Right cardiac atrium (tissue), 5 donors: Measurements from ENCODE around the gene AJUBA. TPM values are rescaled to one million over a fixed set of nuclear protein-coding genes. Genes with fewer than 3 reads are reported as not detected.
"Not testable (repeated sequence)": the region's sequence is repeated elsewhere in the genome, so short reads cannot be mapped to it uniquely, and the experiment has no call there.

Source experiments
- ATAC-seq, 2 donors: fragments of 200-7000 bp; cut with Tn5 transposase; one replicate each; pipeline versions ENCODE4 v1.8.0 to v1.9.1; 2020; ENCODE audit warnings: moderate library complexity in 2 of 2, mild to moderate bottlenecking in 1 of 2
- DNase-seq, 3 donors: peaks; one replicate each; pipeline ENCODE4 v3.0.0-alpha.2; 2020
- H3K27ac ChIP-seq: one replicate; pipeline ENCODE4 v1.5.1; 2013; ENCODE audit warnings: mild to moderate bottlenecking, low read length, control low read depth, moderate library complexity
- H3K27me3 ChIP-seq: one replicate; pipeline ENCODE4 v1.6.1; 2013; ENCODE audit not compliant: control insufficient read depth, insufficient read depth
- H3K4me1 ChIP-seq: one replicate; pipeline ENCODE4 v1.6.1; 2013; ENCODE audit warnings: low read length; ENCODE audit not compliant: control insufficient read depth, insufficient read depth
- H3K4me3 ChIP-seq: one replicate; pipeline ENCODE4 v1.5.1; 2013; ENCODE audit warnings: low read length, control low read depth
- H3K9me3 ChIP-seq: one replicate; pipeline ENCODE4 v1.6.1; 2013; ENCODE audit warnings: low read length; ENCODE audit not compliant: control insufficient read depth
- WGBS: extraction: QIAGEN DNeasy Blood & Tissue Kit; methylation state at CpG from one replicate; pipeline ENCODE4 v1.1.7; 2013; 5-methylcytosine and 5-hydroxymethylcytosine counted together
- intact Hi-C, 4 donors: fragments of 100-400 bp; cut with DNase I; formaldehyde crosslinking; loops; one replicate each; pipeline versions ENCODE4 v1.11.0 to v1.14.0; 2022 to 2023
- polyA plus RNA-seq: library from polyadenylated mRNA; stranded (reverse); fragments of 200-250 nt; gene quantifications from one replicate; pipeline ENCODE4 v1.2.3, GENCODE V29; 2013
- total RNA-seq, 4 donors: library from RNA; stranded (reverse); fragmentation: NEBNext Ultra II Directional; extraction: Animal tissue kit (Norgen Biotek cat#: 25700); gene quantifications; one replicate each; pipeline ENCODE4 v1.2.1, GENCODE V29; 2021
- donor health status: healthy with polysubstance abuse.
- donor health status: DM: no; HTN: yes; CAD: no.
- donor health status: DM: no; HTN: no; CAD: no.
- donor health status: DM: no; HTN: yes; CAD: no; lungs with severe emphysema.
- donor health status: DM: yes; HTN: yes; CAD: no.

Gene AJUBA
- total and polyA plus RNA-seq, 5 donors = 4.8 to 6.9 (median 6.4) TPM

- DNase-seq, H3K27ac ChIP-seq, H3K9me3 ChIP-seq, H3K4me1 ChIP-seq, H3K4me3 ChIP-seq, intact Hi-C loops, ATAC-seq, H3K27me3 ChIP-seq: not testable (repeated sequence)
- 64% methylated on average over 15 of the region's 15 CpGs for WGBS
Observed at GRCh38 chr14:22965916-22966782, 16.2 kb downstream of the AJUBA start.

- H3K27ac ChIP-seq = no peak overlapping the region
- intact Hi-C loops = no loop called here
- no peaks in the 10 kb centered on the region for H3K9me3 ChIP-seq
- no peak for ATAC-seq
- no peaks in the 10 kb centered on the region for H3K4me1 ChIP-seq
- 91% methylated on average over 6 of the region's 6 CpGs for WGBS
- H3K27me3 ChIP-seq = no peaks in the 10 kb centered on the region
- DNase-seq = no peak
- H3K4me3 ChIP-seq = no peak overlapping the region
Observed at GRCh38 chr14:22962061-22962676, 20.2 kb downstream of the AJUBA start.

- no peaks in the 10 kb centered on the region for H3K27me3 ChIP-seq
- H3K4me1 ChIP-seq = peaks cover 4% of the 10 kb centered on the region
- no peaks in the 10 kb centered on the region for H3K9me3 ChIP-seq
- DNase-seq (no peak), ATAC-seq (no peak)
- H3K27ac ChIP-seq = peak overlapping the region; percentile 98
- 19% methylated on average over 19 of the region's 19 CpGs for WGBS
- intact Hi-C loops = no loop called here
- peak overlapping the region; percentile 85 for H3K4me3 ChIP-seq
Observed at GRCh38 chr14:22955702-22956569, 26.4 kb downstream of the AJUBA start.

- ATAC-seq (no peak), DNase-seq (no peak)
- Histone ChIP-seq H3K4me1 (peaks cover 4% of the 10 kb centered on the region), H3K9me3 (no peaks in the 10 kb centered on the region), H3K4me3 (no peak overlapping the region), H3K27me3 (no peaks in the 10 kb centered on the region), H3K27ac (no peak overlapping the region)
- WGBS = 94% methylated on average over 1 of the region's 1 CpG
- intact Hi-C loops = no loop called here
Observed at GRCh38 chr14:22952418-22952817, 29.9 kb downstream of the AJUBA start.

- H3K4me1 ChIP-seq, H3K27me3 ChIP-seq, ATAC-seq, H3K27ac ChIP-seq, DNase-seq, H3K9me3 ChIP-seq, intact Hi-C loops, H3K4me3 ChIP-seq: not testable (repeated sequence)
- WGBS = 89% methylated on average over 8 of the region's 8 CpGs
Observed at GRCh38 chr14:22951795-22952194, 30.6 kb downstream of the AJUBA start.

- Histone ChIP-seq H3K4me3 (no peak overlapping the region), H3K27me3 (no peaks in the 10 kb centered on the region), H3K4me1 (no peaks in the 10 kb centered on the region), H3K27ac (no peak overlapping the region), H3K9me3 (no peaks in the 10 kb centered on the region)
- DNase-seq = no peak
- WGBS = 91% methylated on average over 3 of the region's 3 CpGs
- no peak for ATAC-seq
- intact Hi-C loops = no loop called here
Observed at GRCh38 chr14:22945642-22946041, 36.7 kb downstream of the AJUBA start.

GRCh38 chr14:22939684-22940083 is 42.7 kb downstream of the AJUBA start:
- no peak for ATAC-seq
- Histone ChIP-seq H3K4me1 (no peaks in the 10 kb centered on the region), H3K27me3 (no peaks in the 10 kb centered on the region), H3K27ac (no peak overlapping the region), H3K4me3 (no peak overlapping the region), H3K9me3 (no peaks in the 10 kb centered on the region)
- 92% methylated on average over 4 of the region's 4 CpGs for whole genome bisulfite sequencing
- intact Hi-C loops = no loop called here
- no peak for DNase-seq

- intact Hi-C loops = no loop called here
- no peak overlapping the region for H3K4me3 ChIP-seq
- WGBS = 91% methylated on average over 1 of the region's 1 CpG
- DNase-seq (no peak), ATAC-seq (no peak)
- H3K4me1 ChIP-seq = no peaks in the 10 kb centered on the region
- H3K27ac ChIP-seq = no peak overlapping the region
- H3K9me3 ChIP-seq = no peaks in the 10 kb centered on the region
- H3K27me3 ChIP-seq = no peaks in the 10 kb centered on the region
Observed at GRCh38 chr14:22935156-22935555, 47.2 kb downstream of the AJUBA start.

GRCh38 chr14:22932146-22932545 is 50.2 kb downstream of the AJUBA start:
- Histone ChIP-seq H3K4me3 (no peak overlapping the region), H3K4me1 (no peaks in the 10 kb centered on the region), H3K27ac (no peak overlapping the region), H3K27me3 (no peaks in the 10 kb centered on the region), H3K9me3 (no peaks in the 10 kb centered on the region)
- no peak for ATAC-seq
- 92% methylated on average over 3 of the region's 3 CpGs for WGBS
- intact Hi-C loops = no loop called here
- no peak for DNase-seq

- H3K27me3 ChIP-seq = no peaks in the 10 kb centered on the region
- peak overlapping the region; percentile 59 for H3K4me3 ChIP-seq
- no peak for DNase-seq
- WGBS = 5% methylated on average over 2 of the region's 2 CpGs
- H3K4me1 ChIP-seq = no peaks in the 10 kb centered on the region
- H3K9me3 ChIP-seq = no peaks in the 10 kb centered on the region
- intact Hi-C loops = no loop called here
- peak in 1 of 2 donors; percentile 0 for ATAC-seq
- peak overlapping the region; percentile 65 for H3K27ac ChIP-seq
Observed at GRCh38 chr14:22929961-22930364, 52.4 kb downstream of the AJUBA start.
